Measurements from ENCODE around the gene PPP1R9A. TPM values are rescaled to one million over a fixed set of nuclear protein-coding genes. Genes with fewer than 3 reads are reported as not detected.
A peak's percentile ranks its signal among the peaks of the same experiment; 100 is the strongest.

The PPP1R9A gene
- total RNA-seq, 4 donors from 2014 or later: 22.4 to 27.5 (median 23.3) TPM

GRCh38 chr7:95213148-95213547 lies 305.8 kb downstream of the PPP1R9A start:
- Histone ChIP-seq H3K9me3 (no peaks in the 10 kb centered on the region), H3K27ac (replicated peaks in 1 of 4) (peak overlapping the region in 1 of 4 donors; percentile 7), H3K4me1 (no peaks in the 10 kb centered on the region), H3K27me3 (no peaks in the 10 kb centered on the region), H3K4me3 (no peak overlapping the region), H3K36me3 (no peaks in the 10 kb centered on the region)
- 89% methylated on average over 2 of the region's 2 CpGs for WGBS
- intact Hi-C loops (cut with DNase I): no loop called here
- DNase-seq (ENCODE audit: extremely low spot score): no peak
- TF ChIP-seq POLR2AphosphoS5 (IDR thresholded peaks at IDR 0.05) (no peak), POLR2A (IDR thresholded peaks at IDR 0.05; ENCODE audit: low read depth) (no peak), CTCF (IDR thresholded peaks at IDR 0.05) (no peak), EP300 (IDR thresholded peaks at IDR 0.05) (no peak)

GRCh38 chr7:95213809-95214492 lies 306.6 kb downstream of the PPP1R9A start:
- Histone ChIP-seq H3K27ac (replicated peaks in 1 of 4) (peak overlapping the region in 1 of 4 donors; percentile 7), H3K27me3 (no peaks in the 10 kb centered on the region), H3K4me3 (no peak overlapping the region), H3K9me3 (no peaks in the 10 kb centered on the region), H3K4me1 (no peaks in the 10 kb centered on the region), H3K36me3 (no peaks in the 10 kb centered on the region)
- intact Hi-C loops (cut with DNase I): no loop called here
- no peak for DNase-seq (ENCODE audit: extremely low spot score)
- TF ChIP-seq EP300 (IDR thresholded peaks at IDR 0.05) (no peak), POLR2AphosphoS5 (IDR thresholded peaks at IDR 0.05) (no peak), POLR2A (IDR thresholded peaks at IDR 0.05; ENCODE audit: low read depth) (no peak), CTCF (IDR thresholded peaks at IDR 0.05) (no peak)
- WGBS: 52% methylated on average over 6 of the region's 6 CpGs

GRCh38 chr7:95219721-95220120 lies 312.3 kb downstream of the PPP1R9A start:
- no peaks in the 10 kb centered on the region for H3K9me3 ChIP-seq
- intact Hi-C loops (cut with DNase I): no loop called here
- 66% methylated on average over 2 of the region's 2 CpGs for WGBS
- no peak for DNase-seq (ENCODE audit: extremely low spot score)
- H3K4me1 ChIP-seq: no peaks in the 10 kb centered on the region
- no peak overlapping the region for H3K4me3 ChIP-seq
- no peaks in the 10 kb centered on the region for H3K36me3 ChIP-seq
- H3K27ac ChIP-seq (replicated peaks in 1 of 4): no peak overlapping the region
- TF ChIP-seq POLR2AphosphoS5 (IDR thresholded peaks at IDR 0.05): no peak
- no peak for TF ChIP-seq CTCF (IDR thresholded peaks at IDR 0.05)
- no peak for TF ChIP-seq EP300 (IDR thresholded peaks at IDR 0.05)
- no peaks in the 10 kb centered on the region for H3K27me3 ChIP-seq

- TF ChIP-seq CTCF (IDR thresholded peaks at IDR 0.05): no peak
- TF ChIP-seq POLR2AphosphoS5 (IDR thresholded peaks at IDR 0.05): no peak
- no peak for TF ChIP-seq POLR2A (IDR thresholded peaks at IDR 0.05; ENCODE audit: low read depth)
- no peak for TF ChIP-seq EP300 (IDR thresholded peaks at IDR 0.05)
- no peak for DNase-seq (ENCODE audit: extremely low spot score)
- Histone ChIP-seq H3K4me1 (no peaks in the 10 kb centered on the region), H3K36me3 (no peaks in the 10 kb centered on the region), H3K9me3 (no peaks in the 10 kb centered on the region), H3K27me3 (no peaks in the 10 kb centered on the region), H3K27ac (replicated peaks in 1 of 4) (no peak overlapping the region), H3K4me3 (no peak overlapping the region)
- intact Hi-C loops (cut with DNase I): no loop called here
- 72% methylated on average over 3 of the region's 3 CpGs for WGBS
Measured at GRCh38 chr7:95220328-95220727, 312.9 kb downstream of the PPP1R9A start.

GRCh38 chr7:95225301-95225700 lies 317.9 kb downstream of the PPP1R9A start:
- WGBS: 84% methylated on average over 2 of the region's 2 CpGs
- no peak for DNase-seq (ENCODE audit: extremely low spot score)
- Histone ChIP-seq H3K36me3 (peaks cover 0 to 14% (median 2%) of the 10 kb centered on the region in 4 donors), H3K4me1 (no peaks in the 10 kb centered on the region), H3K4me3 (no peak overlapping the region), H3K27me3 (no peaks in the 10 kb centered on the region), H3K9me3 (no peaks in the 10 kb centered on the region), H3K27ac (replicated peaks in 1 of 4) (no peak overlapping the region)
- intact Hi-C loops (cut with DNase I): no loop called here
- TF ChIP-seq POLR2AphosphoS5 (IDR thresholded peaks at IDR 0.05) (no peak), CTCF (IDR thresholded peaks at IDR 0.05) (no peak), EP300 (IDR thresholded peaks at IDR 0.05) (no peak)

Measured in esophagus muscularis mucosa (tissue), 4 donors.